LNCAP (cell line): Measurements from ENCODE around the gene DACT3.
A peak's percentile ranks its signal among the peaks of the same experiment; 100 is the strongest.

Source experiments
- CTCF ChIP-seq: fragments of 450-650 bp; IDR thresholded peaks from 2 replicates; pipeline ENCODE4 v1.5.1; 2017; ENCODE audit warnings: mild to moderate bottlenecking

Gene DACT3

GRCh38 chr19:46661020-46661731 is at the start of gene DACT3:
DACT3 (minus strand) TSS chr19:46661182; CDS start chr19:46661064, 118 bp downstream.
- no peak for TF ChIP-seq CTCF

- TF ChIP-seq CTCF = no peak
Observed at GRCh38 chr19:46710687-46711086, 49.7 kb upstream of the DACT3 start.

- peak; percentile 76 for TF ChIP-seq CTCF
Observed at GRCh38 chr19:46704379-46705076, 43.5 kb upstream of the DACT3 start.

GRCh38 chr19:46700704-46701103 is 39.7 kb upstream of the DACT3 start:
- no peak for TF ChIP-seq CTCF

GRCh38 chr19:46698395-46699321 is 37.7 kb upstream of the DACT3 start:
- no peak for TF ChIP-seq CTCF

GRCh38 chr19:46697204-46697960 is 36.4 kb upstream of the DACT3 start:
- no peak for TF ChIP-seq CTCF

- TF ChIP-seq CTCF = no peak
Observed at GRCh38 chr19:46696866-46697203, 35.9 kb upstream of the DACT3 start.
